WTC11 (cell line): ENCODE data around the gene DPYSL5. TPM values are rescaled to one million over a fixed set of nuclear protein-coding genes. Genes with fewer than 3 reads are reported as not detected.

Experiments used
- ATAC-seq: fragments of 200-7000 bp; cut with Tn5 transposase; 2 replicates; pipeline ENCODE4 v1.10.0; 2021; ENCODE audit warnings: mild to moderate bottlenecking, moderate library complexity
- CTCF ChIA-PET: fragments of 300-600 bp; sonication (Branson Sonifier 250); formaldehyde crosslinking; loops from one replicate; lab custom pipeline; 2021; ENCODE audit warnings: antibody characterized with exemption; lab: Charles Lee
- POLR2A ChIA-PET: fragments of 350-600 bp; sonication (Branson Sonifier 250); formaldehyde crosslinking; loops from one replicate; lab custom pipeline; 2021; ENCODE audit warnings: antibody characterized with exemption; lab: Charles Lee
- DNase-seq: peaks from one replicate; pipeline ENCODE4 v3.0.0; 2021; ENCODE audit warnings: low spot score
- H3K27ac Mint-ChIP-seq: 2 replicates; pipeline ENCODE4 v1.8.0; 2021; ENCODE audit warnings: mixed read lengths
- H3K27me3 Mint-ChIP-seq: 2 replicates; pipeline ENCODE4 v1.8.0; 2021; ENCODE audit warnings: low read depth, mild to moderate bottlenecking, moderate library complexity, mixed read lengths
- H3K36me3 Mint-ChIP-seq: 2 replicates; pipeline ENCODE4 v1.8.0; 2021; ENCODE audit warnings: mixed read lengths
- H3K4me1 Mint-ChIP-seq: 2 replicates; pipeline ENCODE4 v1.8.0; 2022; ENCODE audit warnings: mixed read lengths
- H3K4me3 Mint-ChIP-seq: 2 replicates; pipeline ENCODE4 v1.8.0; 2021; ENCODE audit warnings: mild to moderate bottlenecking, moderate library complexity, mixed read lengths
- H3K9me3 Mint-ChIP-seq: 2 replicates; pipeline ENCODE4 v1.8.0; 2021; ENCODE audit warnings: mixed read lengths
- ATF2 ChIP-seq: sonication (generic); formaldehyde crosslinking; IDR thresholded peaks from 2 replicates; pipeline ENCODE4 v1.8.1; 2022; ENCODE audit warnings: low read depth, missing genetic modification reagents, borderline replicate concordance
- CBFB ChIP-seq: sonication (generic); formaldehyde crosslinking; IDR thresholded peaks from 2 replicates; pipeline ENCODE4 v1.8.1; 2022; ENCODE audit warnings: mild to moderate bottlenecking, low read depth, missing genetic modification reagents
- E2F1 ChIP-seq: sonication (generic); formaldehyde crosslinking; IDR thresholded peaks from 2 replicates; pipeline ENCODE4 v1.8.0; 2022; ENCODE audit warnings: mild to moderate bottlenecking, missing genetic modification reagents
- E2F4 ChIP-seq: sonication (generic); formaldehyde crosslinking; IDR thresholded peaks from 2 replicates; pipeline ENCODE4 v1.8.1; 2022; ENCODE audit warnings: low read depth, mild to moderate bottlenecking, moderate library complexity, missing genetic modification reagents, borderline replicate concordance
- ESRRA ChIP-seq: sonication (generic); formaldehyde crosslinking; IDR thresholded peaks from 2 replicates; pipeline ENCODE4 v1.8.1; 2022; ENCODE audit warnings: mild to moderate bottlenecking, missing genetic modification reagents, borderline replicate concordance
- FOXJ3 ChIP-seq: sonication (generic); formaldehyde crosslinking; IDR thresholded peaks from 2 replicates; pipeline ENCODE4 v1.9.0; 2021; ENCODE audit warnings: missing genetic modification reagents, mild to moderate bottlenecking, borderline replicate concordance
- FOXK1 ChIP-seq: sonication (generic); formaldehyde crosslinking; IDR thresholded peaks from 2 replicates; pipeline ENCODE4 v1.8.0; 2022; ENCODE audit warnings: mild to moderate bottlenecking, moderate library complexity, missing genetic modification reagents
- JAZF1 ChIP-seq: fragments of 250-450 bp; sonication (Bioruptor Pico); IDR thresholded peaks from 2 replicates; pipeline ENCODE4 v1.9.0; 2021; ENCODE audit warnings: moderate library complexity, mild to moderate bottlenecking, inconsistent platforms
- MAX ChIP-seq: sonication (generic); formaldehyde crosslinking; IDR thresholded peaks from 2 replicates; pipeline ENCODE4 v1.8.0; 2022; ENCODE audit warnings: mild to moderate bottlenecking, missing genetic modification reagents
- MXD4 ChIP-seq: fragments of 250-450 bp; sonication (Bioruptor Pico); IDR thresholded peaks from 2 replicates; pipeline ENCODE4 v1.8.0; 2021; ENCODE audit warnings: mild to moderate bottlenecking, moderate library complexity, borderline replicate concordance
- NR2C2 ChIP-seq: sonication (generic); formaldehyde crosslinking; IDR thresholded peaks from 2 replicates; pipeline ENCODE4 v1.8.0; 2022; ENCODE audit warnings: mild to moderate bottlenecking, missing genetic modification reagents
- PRDM15 ChIP-seq: sonication (generic); formaldehyde crosslinking; IDR thresholded peaks from 2 replicates; pipeline ENCODE4 v1.8.0; 2022; ENCODE audit warnings: missing genetic modification reagents
- PREB ChIP-seq: sonication (generic); formaldehyde crosslinking; IDR thresholded peaks from 2 replicates; pipeline ENCODE4 v1.8.1; 2022; ENCODE audit warnings: mild to moderate bottlenecking, missing genetic modification reagents, moderate library complexity, borderline replicate concordance
- RELA ChIP-seq: sonication (generic); formaldehyde crosslinking; IDR thresholded peaks from 2 replicates; pipeline ENCODE4 v1.8.1; 2022; ENCODE audit warnings: missing genetic modification reagents, mild to moderate bottlenecking, borderline replicate concordance
- SOX15 ChIP-seq: fragments of 250-450 bp; sonication (Bioruptor Pico); IDR thresholded peaks from 2 replicates; pipeline ENCODE4 v1.9.0; 2021; ENCODE audit warnings: mild to moderate bottlenecking
- TCF7 ChIP-seq: sonication (generic); formaldehyde crosslinking; IDR thresholded peaks from 2 replicates; pipeline ENCODE4 v1.8.0; 2022; ENCODE audit warnings: mild to moderate bottlenecking, low read depth, missing genetic modification reagents, moderate library complexity
- TEAD1 ChIP-seq: sonication (generic); formaldehyde crosslinking; IDR thresholded peaks from 2 replicates; pipeline ENCODE4 v1.8.0; 2022; ENCODE audit warnings: mild to moderate bottlenecking, missing genetic modification reagents
- USF2 ChIP-seq: sonication (generic); formaldehyde crosslinking; IDR thresholded peaks from 2 replicates; pipeline ENCODE4 v1.8.1; 2023; ENCODE audit warnings: mild to moderate bottlenecking, missing genetic modification reagents, moderate library complexity
- ZNF232 ChIP-seq: sonication (generic); formaldehyde crosslinking; IDR thresholded peaks from 2 replicates; pipeline ENCODE4 v1.8.0; 2022; ENCODE audit warnings: mild to moderate bottlenecking, missing genetic modification reagents
- ZNF416 ChIP-seq: fragments of 250-450 bp; sonication (Bioruptor Pico); IDR thresholded peaks from 2 replicates; pipeline ENCODE4 v1.9.0; 2021; ENCODE audit warnings: mild to moderate bottlenecking, inconsistent platforms
- ZNF425 ChIP-seq: fragments of 250-450 bp; sonication (Bioruptor Pico); conservative IDR thresholded peaks from 2 replicates; pipeline ENCODE4 v1.9.0; 2021; ENCODE audit warnings: mild to moderate bottlenecking
- ZNF512 ChIP-seq: sonication (generic); formaldehyde crosslinking; IDR thresholded peaks from 2 replicates; pipeline ENCODE4 v1.8.1; 2022; ENCODE audit warnings: missing genetic modification reagents, borderline replicate concordance
- ZNF671 ChIP-seq: fragments of 250-450 bp; sonication (Bioruptor Pico); IDR thresholded peaks from 2 replicates; pipeline ENCODE4 v1.8.0; 2021; ENCODE audit warnings: mild to moderate bottlenecking
- total RNA-seq: library from RNA; stranded (reverse); gene quantifications from 3 replicates; pipeline ENCODE4 v1.2.3, GENCODE V29; 2021

DPYSL5 gene
- total RNA-seq, 1 experiment from 2014 or later: 12.1 TPM

GRCh38 chr2:26954135-26954534, 106.2 kb downstream of the DPYSL5 start:
- ATAC-seq (no peak), DNase-seq (no peak)
- ChIA-PET POLR2A (no interaction called here), CTCF (interaction anchor here (1.8 to 16.3 kb wide), 5 partner anchors 8 to 108 kb away, joined by 12 to 596 read pairs (median 39); no protein-coding TSS in a partner anchor)
- Mint-ChIP-seq H3K9me3 (no peaks in the 10 kb centered on the region), H3K4me3 (no peak overlapping the region), H3K36me3 (no peaks in the 10 kb centered on the region), H3K27ac (no peak overlapping the region), H3K4me1 (no peaks in the 10 kb centered on the region), H3K27me3 (no peaks in the 10 kb centered on the region)
- no peak for TF ChIP-seq ZNF416 (CRISPR knock-in tag)
- no peak for TF ChIP-seq SOX15 (CRISPR knock-in tag)
- TF ChIP-seq ATF2 (CRISPR knock-in tag): no peak
- no peak for TF ChIP-seq ZNF671
- TF ChIP-seq ZNF512: no peak
- TF ChIP-seq USF2 (CRISPR knock-in tag): no peak
- no peak for TF ChIP-seq PREB (CRISPR knock-in tag)
- TF ChIP-seq FOXJ3: no peak
- no peak for TF ChIP-seq RELA (CRISPR knock-in tag)
- TF ChIP-seq NR2C2 (CRISPR knock-in tag): no peak
- no peak for TF ChIP-seq CBFB (CRISPR knock-in tag)
- no peak for TF ChIP-seq MXD4 (CRISPR knock-in tag)
- TF ChIP-seq ZNF232: no peak

- Mint-ChIP-seq H3K9me3 (no peaks in the 10 kb centered on the region), H3K27me3 (peaks cover 7% of the 10 kb centered on the region; the same call in 1 of the 2 replicates)
- CTCF ChIA-PET: interaction anchor here (0.7 to 16.3 kb wide), 5 partner anchors 14 to 110 kb away, joined by 3 to 596 read pairs (median 39); no protein-coding TSS in a partner anchor
- TF ChIP-seq TEAD1 (CRISPR knock-in tag) (no peak), MAX (no peak), FOXK1 (CRISPR knock-in tag) (no peak), JAZF1 (CRISPR knock-in tag) (no peak), E2F4 (CRISPR knock-in tag) (no peak), PRDM15 (CRISPR knock-in tag) (no peak), ESRRA (no peak), E2F1 (CRISPR knock-in tag) (no peak), TCF7 (CRISPR knock-in tag) (no peak), ZNF425 (no peak)
Observed at GRCh38 chr2:26957041-26957440, 109.1 kb downstream of the DPYSL5 start.

More at GRCh38 chr2:26957041-26957440, 109.1 kb downstream of the DPYSL5 start:
- Mint-ChIP-seq H3K4me1 (no peaks in the 10 kb centered on the region), H3K27ac (no peak overlapping the region), H3K4me3 (no peak overlapping the region), H3K36me3 (no peaks in the 10 kb centered on the region)
- POLR2A ChIA-PET: no interaction called here
- ATAC-seq: no peak
- no peak for DNase-seq
